ENCODE measurements around the gene PPIF. TPM values are rescaled to one million over a fixed set of nuclear protein-coding genes. Genes with fewer than 3 reads are reported as not detected.
A peak's percentile ranks its signal among the peaks of the same experiment; 100 is the strongest.

The PPIF gene
- total and polyA plus RNA-seq, 2 of the 13 experiments (the other 11 are each of a cell fraction or from before 2014, with no cell fraction given) = 147 to 157 TPM

GRCh38 chr10:79380125-79380945, 33.1 kb downstream of the PPIF start (continued):
- TF ChIP-seq, protein P1, sequence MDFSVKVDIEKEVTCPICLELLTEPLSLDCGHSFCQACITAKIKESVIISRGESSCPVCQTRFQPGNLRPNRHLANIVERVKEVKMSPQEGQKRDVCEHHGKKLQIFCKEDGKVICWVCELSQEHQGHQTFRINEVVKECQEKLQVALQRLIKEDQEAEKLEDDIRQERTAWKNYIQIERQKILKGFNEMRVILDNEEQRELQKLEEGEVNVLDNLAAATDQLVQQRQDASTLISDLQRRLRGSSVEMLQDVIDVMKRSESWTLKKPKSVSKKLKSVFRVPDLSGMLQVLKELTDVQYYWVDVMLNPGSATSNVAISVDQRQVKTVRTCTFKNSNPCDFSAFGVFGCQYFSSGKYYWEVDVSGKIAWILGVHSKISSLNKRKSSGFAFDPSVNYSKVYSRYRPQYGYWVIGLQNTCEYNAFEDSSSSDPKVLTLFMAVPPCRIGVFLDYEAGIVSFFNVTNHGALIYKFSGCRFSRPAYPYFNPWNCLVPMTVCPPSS (IDR thresholded peaks at IDR 0.05) = no peak
- peak; percentile 51; the same call in 1 of the 2 replicates for TF ChIP-seq ZBTB20 (CRISPR knock-in tag; IDR thresholded peaks at IDR 0.05; ENCODE audit: borderline replicate concordance, low read depth)
- TF ChIP-seq, protein P2, sequence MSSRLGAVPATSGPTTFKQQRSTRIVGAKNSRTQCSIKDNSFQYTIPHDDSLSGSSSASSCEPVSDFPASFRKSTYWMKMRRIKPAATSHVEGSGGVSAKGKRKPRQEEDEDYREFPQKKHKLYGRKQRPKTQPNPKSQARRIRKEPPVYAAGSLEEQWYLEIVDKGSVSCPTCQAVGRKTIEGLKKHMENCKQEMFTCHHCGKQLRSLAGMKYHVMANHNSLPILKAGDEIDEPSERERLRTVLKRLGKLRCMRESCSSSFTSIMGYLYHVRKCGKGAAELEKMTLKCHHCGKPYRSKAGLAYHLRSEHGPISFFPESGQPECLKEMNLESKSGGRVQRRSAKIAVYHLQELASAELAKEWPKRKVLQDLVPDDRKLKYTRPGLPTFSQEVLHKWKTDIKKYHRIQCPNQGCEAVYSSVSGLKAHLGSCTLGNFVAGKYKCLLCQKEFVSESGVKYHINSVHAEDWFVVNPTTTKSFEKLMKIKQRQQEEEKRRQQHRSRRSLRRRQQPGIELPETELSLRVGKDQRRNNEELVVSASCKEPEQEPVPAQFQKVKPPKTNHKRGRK (CRISPR knock-in tag; IDR thresholded peaks at IDR 0.05) = no peak; the same call in 1 of the 2 replicates
- TF ChIP-seq FOXO4 (CRISPR knock-in tag; conservative IDR thresholded peaks at IDR 0.05) = no peak
- TF ChIP-seq RXRA (CRISPR knock-in tag; IDR thresholded peaks at IDR 0.05) = peak; percentile 29; the same call in 1 of the 2 replicates
- TF ChIP-seq ZFP36 (IDR thresholded peaks at IDR 0.05; ENCODE audit: borderline replicate concordance, low read depth, low read length, partially characterized antibody) = peak; percentile 48
- TF ChIP-seq, protein P3, sequence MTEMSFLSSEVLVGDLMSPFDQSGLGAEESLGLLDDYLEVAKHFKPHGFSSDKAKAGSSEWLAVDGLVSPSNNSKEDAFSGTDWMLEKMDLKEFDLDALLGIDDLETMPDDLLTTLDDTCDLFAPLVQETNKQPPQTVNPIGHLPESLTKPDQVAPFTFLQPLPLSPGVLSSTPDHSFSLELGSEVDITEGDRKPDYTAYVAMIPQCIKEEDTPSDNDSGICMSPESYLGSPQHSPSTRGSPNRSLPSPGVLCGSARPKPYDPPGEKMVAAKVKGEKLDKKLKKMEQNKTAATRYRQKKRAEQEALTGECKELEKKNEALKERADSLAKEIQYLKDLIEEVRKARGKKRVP (CRISPR knock-in tag; IDR thresholded peaks at IDR 0.05) = peak in 1 of 2 experiments; percentile 53; a peak in 1 of 4 replicates
- no peak for TF ChIP-seq ZNF557 (CRISPR knock-in tag; IDR thresholded peaks at IDR 0.05)
- TF ChIP-seq THYN1 (CRISPR knock-in tag; IDR thresholded peaks at IDR 0.05; ENCODE audit: borderline replicate concordance, low read depth) = no peak
- no peak for TF ChIP-seq GMEB2 (CRISPR knock-in tag; IDR thresholded peaks at IDR 0.05; ENCODE audit: low read depth)
- no peak for TF ChIP-seq ZNF280B (CRISPR knock-in tag; IDR thresholded peaks at IDR 0.05; ENCODE audit: borderline replicate concordance)
- TF ChIP-seq ZMYM2 (CRISPR knock-in tag; IDR thresholded peaks at IDR 0.05) = peak; percentile 86; the same call in 1 of the 2 replicates
- TF ChIP-seq CENPBD1 (CRISPR knock-in tag; IDR thresholded peaks at IDR 0.05; ENCODE audit: borderline replicate concordance, low read depth) = no peak
- TF ChIP-seq ATAD3A (CRISPR knock-in tag; IDR thresholded peaks at IDR 0.05) = no peak
- TF ChIP-seq ZNF737 (CRISPR knock-in tag; IDR thresholded peaks at IDR 0.05; ENCODE audit: borderline replicate concordance) = no peak
- TF ChIP-seq HNRNPUL1 (IDR thresholded peaks at IDR 0.05; ENCODE audit: low read depth, low read length) = no peak
- TF ChIP-seq ZNF776 (CRISPR knock-in tag; IDR thresholded peaks at IDR 0.05) = no peak; the same call in 1 of the 2 replicates
- TF ChIP-seq ZNF577 (CRISPR knock-in tag; IDR thresholded peaks at IDR 0.05; ENCODE audit: borderline replicate concordance, low read depth) = no peak; the same call in 1 of the 2 replicates

All from HepG2 (cell line).